H9 (cell line): Measurements from ENCODE around the gene CHD9. TPM values are rescaled to one million over a fixed set of nuclear protein-coding genes. Genes with fewer than 3 reads are reported as not detected.

ENCODE experiments used
- DNase-seq: peaks from one replicate; pipeline ENCODE4 v3.0.0-alpha.2; 2017
- H2AFZ ChIP-seq: one replicate; pipeline ENCODE4 v1.6.1; 2013; ENCODE audit warnings: mild to moderate bottlenecking, low read length, control low read depth, moderate library complexity
- H2AK5ac ChIP-seq: 2 replicates; pipeline ENCODE4 v1.6.1; 2013; ENCODE audit warnings: low read length, control low read depth, mixed read lengths; ENCODE audit not compliant: insufficient read length
- H2BK120ac ChIP-seq: one replicate; pipeline ENCODE4 v1.6.1; 2013; ENCODE audit warnings: low read depth, mild to moderate bottlenecking, low read length, control low read depth, inconsistent platforms; ENCODE audit not compliant: poor library complexity, severe bottlenecking
- H2BK12ac ChIP-seq: 2 replicates; pipeline ENCODE4 v1.6.1; 2013; ENCODE audit warnings: low read length, control low read depth, mixed read lengths, low read depth; ENCODE audit not compliant: insufficient read length
- H2BK15ac ChIP-seq: 2 replicates; pipeline ENCODE4 v1.6.1; 2013; ENCODE audit warnings: low read depth, low read length, control low read depth
- H2BK20ac ChIP-seq: one replicate; pipeline ENCODE4 v1.6.1; 2013; ENCODE audit warnings: low read depth, mild to moderate bottlenecking, low read length, control low read depth, inconsistent platforms; ENCODE audit not compliant: poor library complexity, severe bottlenecking
- H2BK5ac ChIP-seq: 2 replicates; pipeline ENCODE4 v1.6.1; 2013; ENCODE audit warnings: low read length, control low read depth, mixed read lengths; ENCODE audit not compliant: insufficient read length
- H3K14ac ChIP-seq: 2 replicates; pipeline ENCODE4 v1.6.1; 2013; ENCODE audit warnings: low read length, control low read depth; ENCODE audit not compliant: insufficient read depth
- H3K18ac ChIP-seq: 2 replicates; pipeline ENCODE4 v1.6.1; 2013; ENCODE audit warnings: low read depth, mild to moderate bottlenecking, mixed read lengths, low read length, control low read depth; ENCODE audit not compliant: insufficient read length
- H3K23ac ChIP-seq: 2 replicates; pipeline ENCODE4 v1.6.1; 2013; ENCODE audit warnings: low read length, control low read depth, mixed read lengths, low read depth; ENCODE audit not compliant: insufficient read length
- H3K23me2 ChIP-seq: 2 replicates; pipeline ENCODE4 v1.6.1; 2013; ENCODE audit warnings: low read depth, mild to moderate bottlenecking, mixed read lengths, low read length, control low read depth; ENCODE audit not compliant: insufficient read length, poor library complexity, severe bottlenecking
- H3K27ac ChIP-seq: 2 replicates; pipeline ENCODE4 v1.5.1; 2013; ENCODE audit warnings: low read length, control low read depth, mixed read lengths, low read depth; ENCODE audit not compliant: insufficient read length
- H3K27me3 ChIP-seq: 2 replicates; pipeline ENCODE4 v1.6.1; 2013; ENCODE audit warnings: low read length, control low read depth, inconsistent platforms; ENCODE audit not compliant: insufficient read depth
- H3K4ac ChIP-seq: 2 replicates; pipeline ENCODE4 v1.6.1; 2013; ENCODE audit warnings: low read depth, mild to moderate bottlenecking, control low read depth, inconsistent platforms, low read length, moderate library complexity
- H3K4me1 ChIP-seq: 2 replicates; pipeline ENCODE4 v1.6.1; 2013; ENCODE audit warnings: low read length, control low read depth, inconsistent platforms; ENCODE audit not compliant: insufficient read depth
- H3K4me2 ChIP-seq: 2 replicates; pipeline ENCODE4 v1.6.1; 2013; ENCODE audit warnings: low read length, control low read depth, mixed read lengths; ENCODE audit not compliant: insufficient read length, insufficient read depth
- H3K56ac ChIP-seq: 2 replicates; pipeline ENCODE4 v1.6.1; 2013; ENCODE audit warnings: low read depth, mild to moderate bottlenecking, mixed read lengths, low read length, control low read depth; ENCODE audit not compliant: insufficient read length
- H3K79me1 ChIP-seq: 2 replicates; pipeline ENCODE4 v1.6.1; 2013; ENCODE audit warnings: low read depth, mild to moderate bottlenecking, moderate library complexity, low read length, control low read depth, inconsistent platforms; ENCODE audit not compliant: insufficient read depth, poor library complexity, severe bottlenecking
- H3K79me2 ChIP-seq: 2 replicates; pipeline ENCODE4 v1.6.1; 2013; ENCODE audit warnings: low read length, control low read depth, inconsistent platforms; ENCODE audit not compliant: insufficient read depth
- H3K9ac ChIP-seq: 2 replicates; pipeline ENCODE4 v1.6.1; 2013; ENCODE audit warnings: low read length, control low read depth, mixed read lengths; ENCODE audit not compliant: insufficient read length; ENCODE audit errors: extremely low read depth
- H3K9me3 ChIP-seq: one replicate; pipeline ENCODE4 v1.6.1; 2013; ENCODE audit warnings: low read depth, low read length, inconsistent platforms; ENCODE audit not compliant: control insufficient read depth
- H3T11ph ChIP-seq: one replicate; pipeline ENCODE4 v1.6.1; 2013; ENCODE audit warnings: mild to moderate bottlenecking, low read length, control low read depth, inconsistent platforms
- H4K20me1 ChIP-seq: one replicate; pipeline ENCODE4 v1.6.1; 2013; ENCODE audit not compliant: control insufficient read depth, insufficient read length, insufficient read depth
- H4K5ac ChIP-seq: 2 replicates; pipeline ENCODE4 v1.6.1; 2013; ENCODE audit warnings: low read depth, mild to moderate bottlenecking, mixed read lengths, low read length, control low read depth; ENCODE audit not compliant: insufficient read length
- H4K8ac ChIP-seq: replicated peaks from 2 replicates; pipeline ENCODE4 v1.6.1; 2013; ENCODE audit warnings: low read length, control low read depth, mixed read lengths, low read depth; ENCODE audit not compliant: insufficient read length
- H4K91ac ChIP-seq: 2 replicates; pipeline ENCODE4 v1.6.1; 2013; ENCODE audit warnings: low read depth, mild to moderate bottlenecking, moderate library complexity, mixed read lengths, low read length, control low read depth; ENCODE audit not compliant: insufficient read length
- H3K27ac Mint-ChIP-seq, 3 experiments: 2 replicates in 2 of 3; 3 replicates in 1 of 3; pipeline ENCODE4 v1.8.0; 2020 to 2021; ENCODE audit warnings: mixed read lengths in 3 of 3, mild to moderate bottlenecking in 1 of 3, moderate library complexity in 1 of 3
- H3K27me3 Mint-ChIP-seq: 2 replicates; pipeline ENCODE4 v1.8.0; 2021; ENCODE audit warnings: low read depth, mild to moderate bottlenecking, moderate library complexity, mixed read lengths
- H3K36me3 Mint-ChIP-seq, 3 experiments: 2 replicates in 2 of 3; 3 replicates in 1 of 3; pipeline ENCODE4 v1.8.0; 2020 to 2021; ENCODE audit warnings: low read depth in 3 of 3, mixed read lengths in 3 of 3; ENCODE audit not compliant: insufficient read depth in 1 of 3
- H3K4me1 Mint-ChIP-seq, 2 experiments: 2 replicates each; pipeline ENCODE4 v1.8.0; 2020; ENCODE audit warnings: mixed read lengths in 2 of 2
- H3K4me3 Mint-ChIP-seq, 2 experiments: 2 replicates in 1 of 2; 3 replicates in 1 of 2; pipeline ENCODE4 v1.8.0; 2020 to 2021; ENCODE audit warnings: mild to moderate bottlenecking in 2 of 2, mixed read lengths in 2 of 2, moderate library complexity in 1 of 2
- H3K9me3 Mint-ChIP-seq, 2 experiments: 2 replicates in 1 of 2; 3 replicates in 1 of 2; pipeline ENCODE4 v1.8.0; 2020; ENCODE audit warnings: mild to moderate bottlenecking in 2 of 2, mixed read lengths in 2 of 2, moderate library complexity in 1 of 2
- WGBS: extraction: QIAGEN DNeasy Blood & Tissue Kit; methylation state at CpG from one replicate; pipeline ENCODE4 v1.1.7; 2013; ENCODE audit warnings: missing lambda C conversion rate, low lambda C conversion rate, mixed read lengths; ENCODE audit not compliant: insufficient read length; ENCODE audit errors: extremely low coverage; 5-methylcytosine and 5-hydroxymethylcytosine counted together
- total RNA-seq: library from RNA; stranded (reverse); gene quantifications from 2 replicates; pipeline ENCODE4 v1.2.1, GENCODE V29; 2021
- TF ChIP-seq, protein P1 (sequence below): fragments of 200-600 bp; sonication (generic); conservative IDR thresholded peaks from 3 replicates; pipeline ENCODE4 v1.8.0; 2021; ENCODE audit warnings: antibody characterized with exemption, mild to moderate bottlenecking

CHD9 gene
- total RNA-seq, 1 experiment from 2014 or later, result 46.2 TPM

DNA sequence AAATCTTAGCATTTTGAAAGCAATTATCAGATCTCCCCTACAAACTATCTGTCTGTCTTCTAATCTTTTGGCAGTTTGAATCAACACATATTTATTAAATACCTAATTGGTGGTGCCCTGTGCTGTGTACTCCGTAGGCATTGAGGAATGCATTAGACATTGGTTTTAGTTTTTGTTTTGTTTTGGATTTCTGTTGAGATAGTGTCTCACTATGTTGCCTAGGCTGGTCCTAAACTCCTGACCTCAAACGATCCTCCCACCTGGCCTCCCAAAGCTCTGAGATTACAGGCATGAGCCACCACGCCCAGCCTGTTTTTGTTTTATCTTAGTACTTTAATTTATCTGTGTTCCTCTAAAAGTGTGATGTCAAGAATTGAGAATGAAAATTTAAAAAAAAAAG, 254.7 kb downstream of the CHD9 start:
- Histone ChIP-seq H4K8ac (no peak overlapping the region), H3K4me2 (no peak overlapping the region), H4K91ac (no peak overlapping the region), H3K14ac (no peak overlapping the region), H3K27me3 (no peaks in the 10 kb centered on the region), H2BK15ac (no peak overlapping the region), H3K27ac (no peak overlapping the region), H3K18ac (no peak overlapping the region), H3K23me2 (no peaks in the 10 kb centered on the region), H3K9ac (no peak overlapping the region), H3K4me1 (no peaks in the 10 kb centered on the region), H2BK12ac (no peak overlapping the region), H2AFZ (no peak overlapping the region), H3T11ph (no peak overlapping the region), H4K5ac (no peak overlapping the region), H3K79me2 (no peaks in the 10 kb centered on the region), H2BK5ac (no peak overlapping the region), H3K79me1 (no peaks in the 10 kb centered on the region), H2AK5ac (no peak overlapping the region), H3K4ac (no peak overlapping the region), H3K9me3 (no peaks in the 10 kb centered on the region), H2BK120ac (no peak overlapping the region), H2BK20ac (no peak overlapping the region), H3K56ac (no peak overlapping the region), H4K20me1 (no peaks in the 10 kb centered on the region), H3K23ac (no peak overlapping the region)
- H3K36me3 Mint-ChIP-seq, result peaks cover 41 to 84% (median 78%) of the 10 kb centered on the region in 3 experiments
- DNase-seq, result no peak
- no peaks in the 10 kb centered on the region for H3K9me3 Mint-ChIP-seq
- TF ChIP-seq, protein P1, sequence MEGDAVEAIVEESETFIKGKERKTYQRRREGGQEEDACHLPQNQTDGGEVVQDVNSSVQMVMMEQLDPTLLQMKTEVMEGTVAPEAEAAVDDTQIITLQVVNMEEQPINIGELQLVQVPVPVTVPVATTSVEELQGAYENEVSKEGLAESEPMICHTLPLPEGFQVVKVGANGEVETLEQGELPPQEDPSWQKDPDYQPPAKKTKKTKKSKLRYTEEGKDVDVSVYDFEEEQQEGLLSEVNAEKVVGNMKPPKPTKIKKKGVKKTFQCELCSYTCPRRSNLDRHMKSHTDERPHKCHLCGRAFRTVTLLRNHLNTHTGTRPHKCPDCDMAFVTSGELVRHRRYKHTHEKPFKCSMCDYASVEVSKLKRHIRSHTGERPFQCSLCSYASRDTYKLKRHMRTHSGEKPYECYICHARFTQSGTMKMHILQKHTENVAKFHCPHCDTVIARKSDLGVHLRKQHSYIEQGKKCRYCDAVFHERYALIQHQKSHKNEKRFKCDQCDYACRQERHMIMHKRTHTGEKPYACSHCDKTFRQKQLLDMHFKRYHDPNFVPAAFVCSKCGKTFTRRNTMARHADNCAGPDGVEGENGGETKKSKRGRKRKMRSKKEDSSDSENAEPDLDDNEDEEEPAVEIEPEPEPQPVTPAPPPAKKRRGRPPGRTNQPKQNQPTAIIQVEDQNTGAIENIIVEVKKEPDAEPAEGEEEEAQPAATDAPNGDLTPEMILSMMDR, result no peak
- no CpG with 5 or more reads among the region's 3 CpGs for WGBS
- H3K4me3 Mint-ChIP-seq, result no peak overlapping the region
- H3K27me3 Mint-ChIP-seq, result no peaks in the 10 kb centered on the region
- no peaks in the 10 kb centered on the region for H3K4me1 Mint-ChIP-seq
- no peak overlapping the region for H3K27ac Mint-ChIP-seq
